GM19463 (cell line): ENCODE results near the gene MAN1C1.

Source experiments
- ATAC-seq: cut with Tn5 transposase; IDR thresholded peaks from one replicate; pipeline ENCODE4 v1.9.1; 2021; ENCODE audit warnings: mild to moderate bottlenecking, moderate library complexity; ENCODE audit not compliant: unreplicated experiment

Gene MAN1C1

GRCh38 chr1:25676488-25676887, 59.9 kb downstream of the MAN1C1 start:
- ATAC-seq = no peak

- ATAC-seq = no peak
These were observed 60.7 kb downstream of the MAN1C1 start for GRCh38 chr1:25677193-25677773.

- ATAC-seq = no peak
These were observed 62.6 kb downstream of the MAN1C1 start for GRCh38 chr1:25679171-25679570.

- ATAC-seq = no peak
These were observed 64.1 kb downstream of the MAN1C1 start for GRCh38 chr1:25680701-25681100.

- no peak for ATAC-seq
These were observed 65.5 kb downstream of the MAN1C1 start for GRCh38 chr1:25682059-25682601.

DNA sequence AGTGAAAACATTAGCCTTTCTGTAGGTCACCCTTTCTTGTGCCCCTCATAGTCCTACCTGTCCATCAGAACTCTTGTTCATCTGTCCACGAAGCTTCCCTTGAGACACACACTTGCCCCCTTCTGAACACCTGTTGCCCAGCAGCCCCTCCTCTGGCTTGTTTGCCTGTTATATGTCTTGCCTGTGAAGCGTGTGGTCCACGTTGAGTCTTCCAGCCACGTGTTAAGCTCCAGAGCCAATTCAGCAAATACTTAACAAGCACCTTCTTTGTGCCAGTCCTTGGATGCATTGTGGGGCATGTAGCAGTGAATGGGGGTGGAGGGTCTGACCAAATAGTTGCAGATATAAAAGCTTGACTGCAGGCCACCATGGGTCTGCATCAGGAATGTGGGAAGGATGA, 66.6 kb downstream of the MAN1C1 start:
- ATAC-seq = no peak

GRCh38 chr1:25683731-25684130, 67.1 kb downstream of the MAN1C1 start:
- ATAC-seq = no peak

GRCh38 chr1:25684216-25684965, 67.8 kb downstream of the MAN1C1 start:
- no peak for ATAC-seq

DNA sequence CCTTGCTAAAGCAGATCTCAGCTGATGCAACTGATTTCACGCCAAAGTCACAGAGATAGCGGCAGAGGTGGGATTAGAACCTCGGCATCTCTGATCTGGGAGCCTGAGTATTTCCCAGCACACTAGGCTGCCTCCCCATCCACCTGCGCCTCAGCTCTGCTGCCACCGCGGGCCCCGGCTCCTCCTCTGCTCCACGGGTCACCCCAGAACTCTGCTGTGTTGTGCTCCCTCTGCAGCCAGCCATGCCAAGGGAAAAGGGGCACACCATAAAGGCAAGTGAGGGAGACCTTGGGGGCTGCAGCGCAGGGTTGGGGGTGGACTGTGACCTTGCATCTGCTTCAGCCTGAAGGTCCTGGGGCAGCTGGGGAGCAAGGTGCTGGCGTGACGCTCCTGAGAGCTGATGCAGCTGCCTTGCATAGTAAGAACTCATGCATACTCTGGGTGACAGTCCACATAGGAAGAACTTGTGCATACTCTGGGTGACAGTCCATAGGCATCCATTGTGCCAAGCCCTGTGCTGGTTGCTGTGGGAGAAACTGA, 68.7 kb downstream of the MAN1C1 start:
- no peak for ATAC-seq

GRCh38 chr1:25685938-25686665, 69.5 kb downstream of the MAN1C1 start:
- ATAC-seq = no peak

GRCh38 chr1:25687221-25688017, 70.8 kb downstream of the MAN1C1 start:
- ATAC-seq = no peak

- ATAC-seq = no peak
These were observed 72.0 kb downstream of the MAN1C1 start for GRCh38 chr1:25688390-25689119.

GRCh38 chr1:25689686-25690381, 73.2 kb downstream of the MAN1C1 start:
- no peak for ATAC-seq

DNA sequence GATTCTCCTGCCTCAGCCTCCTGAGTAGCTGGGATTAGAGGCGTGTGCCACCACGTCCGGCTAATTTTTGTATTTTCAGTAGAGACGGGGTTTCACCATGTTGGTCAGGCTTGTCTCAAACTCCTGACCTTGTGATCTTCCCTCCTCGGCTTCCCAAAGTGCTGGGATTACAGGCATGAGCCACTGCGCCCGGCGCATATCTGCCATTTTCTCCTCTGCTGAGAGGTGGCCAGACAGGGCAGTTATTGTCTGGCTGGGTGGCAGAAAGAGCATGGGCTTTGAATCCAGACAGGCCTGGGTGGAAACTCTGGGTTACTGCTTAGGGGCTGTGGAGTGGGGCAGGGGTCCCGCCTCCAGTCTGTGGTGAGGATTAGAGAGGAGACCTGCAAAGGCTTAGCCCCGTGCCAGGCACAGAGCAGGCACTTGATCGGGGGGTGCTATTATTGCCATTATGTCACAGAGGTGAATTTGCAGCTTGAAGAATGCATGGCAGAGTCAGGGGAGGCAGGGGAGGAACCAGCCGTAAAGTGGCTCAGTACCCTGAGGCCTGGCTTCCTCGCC, 73.9 kb downstream of the MAN1C1 start:
- no peak for ATAC-seq

- ATAC-seq = no peak
These were observed 74.6 kb downstream of the MAN1C1 start for GRCh38 chr1:25691211-25691610.

GRCh38 chr1:25692560-25692959, 76.0 kb downstream of the MAN1C1 start:
- no peak for ATAC-seq

DNA sequence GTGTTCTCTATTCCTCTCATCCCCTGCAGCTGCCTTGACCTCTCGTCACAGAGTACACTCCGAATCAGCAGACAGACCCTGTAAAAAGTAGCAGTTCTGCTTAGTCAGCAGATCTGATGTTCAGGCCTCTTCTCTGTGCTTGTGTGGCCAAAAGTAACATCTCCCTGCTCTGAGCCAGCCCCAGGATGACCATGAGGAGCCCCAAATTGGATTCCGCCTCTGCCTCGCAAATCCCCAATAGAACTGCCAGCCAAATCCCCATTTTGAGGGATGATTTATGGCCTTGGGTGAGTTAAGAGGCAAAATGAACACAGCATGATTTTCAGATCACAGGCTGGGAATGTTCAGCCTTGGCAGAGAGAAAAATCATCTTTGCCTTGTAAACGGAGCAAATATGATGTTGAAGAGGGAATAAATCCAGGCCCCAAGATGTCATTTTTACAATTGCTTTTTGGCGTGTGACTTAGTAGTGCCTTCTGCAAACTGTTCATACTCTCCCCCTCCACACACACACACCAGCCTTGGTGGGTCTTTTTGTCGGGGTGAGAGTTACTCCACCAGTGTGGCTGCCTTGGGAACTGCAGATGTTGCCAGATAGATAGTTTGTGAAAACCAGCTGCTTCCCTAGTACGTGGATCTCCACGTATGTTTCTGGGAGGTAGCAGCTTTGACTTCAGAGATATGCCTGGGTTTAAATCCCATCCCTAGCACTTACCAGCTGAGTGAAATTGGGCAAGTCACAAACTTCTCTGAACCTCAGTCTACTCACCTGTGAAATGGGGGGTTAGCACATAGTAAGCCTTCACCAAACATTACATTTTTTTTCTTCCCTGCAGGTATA, 77.8 kb downstream of the MAN1C1 start:
- no peak for ATAC-seq

DNA sequence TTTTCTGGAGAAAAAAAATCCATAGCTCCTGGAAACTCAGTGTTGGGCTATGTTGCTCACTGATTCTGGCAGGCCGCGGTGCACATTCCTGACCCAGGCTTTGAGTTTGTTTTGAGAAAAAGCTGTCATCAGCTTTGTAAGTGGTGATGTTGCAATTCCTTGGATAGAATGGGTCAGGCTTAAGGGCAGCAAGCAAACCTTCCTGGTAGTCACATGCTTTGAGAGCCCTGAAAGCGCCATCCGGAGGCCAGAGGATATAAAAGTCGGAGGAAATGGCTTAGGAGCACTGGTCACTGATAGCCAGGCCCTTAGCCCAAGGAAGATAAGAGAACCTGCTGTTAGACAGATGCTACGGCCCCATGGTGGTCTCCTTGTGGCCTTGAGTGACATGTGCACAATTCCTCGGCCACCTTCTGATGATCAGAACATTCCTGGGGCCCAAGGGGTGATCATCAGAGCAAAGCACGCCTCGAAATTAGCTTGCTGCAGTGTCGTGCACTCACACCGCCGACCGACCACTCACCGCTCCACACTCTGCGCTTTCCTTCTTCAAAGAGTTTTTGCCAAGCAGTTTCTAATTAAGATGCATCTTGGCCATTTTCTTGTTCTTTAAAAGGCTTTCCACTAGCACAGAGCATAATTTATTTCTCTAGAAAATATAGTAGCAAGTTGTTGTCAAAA, 78.6 kb downstream of the MAN1C1 start:
- ATAC-seq = no peak
